MG63 (cell line): ENCODE results near the gene TLCD1. TPM values are rescaled to one million over a fixed set of nuclear protein-coding genes. Genes with fewer than 3 reads are reported as not detected.
"Not testable (repeated sequence)": the region's sequence is repeated elsewhere in the genome, so short reads cannot be mapped to it uniquely, and the experiment has no call there.

Source experiments
- DNase-seq: peaks from one replicate; pipeline ENCODE4 v3.0.0-alpha.2; 2020
- H3K27me3 ChIP-seq: fragments of 250-450 bp; sonication (Bioruptor Pico); 2 replicates; pipeline ENCODE4 v1.5.1; 2020; ENCODE audit warnings: mild to moderate bottlenecking, moderate library complexity
- H3K36me3 ChIP-seq: fragments of 250-450 bp; sonication (Bioruptor Pico); 2 replicates; pipeline ENCODE4 v1.5.1; 2020; ENCODE audit warnings: mild to moderate bottlenecking, moderate library complexity
- H3K4me3 ChIP-seq: fragments of 250-450 bp; sonication (Bioruptor Pico); 2 replicates; pipeline ENCODE4 v1.5.1; 2020; ENCODE audit warnings: mild to moderate bottlenecking, moderate library complexity
- H3K9me3 ChIP-seq: fragments of 250-450 bp; sonication (Bioruptor Pico); 2 replicates; pipeline ENCODE4 v1.5.1; 2020; ENCODE audit warnings: mild to moderate bottlenecking, moderate library complexity
- total RNA-seq: library from RNA; depleted of rRNA; stranded (reverse); fragments of >200 nt; shearing (Covaris generic); gene quantifications from 2 replicates; pipeline ENCODE4 v1.2.3, GENCODE V29; 2014; ENCODE audit warnings: low replicate concordance

The TLCD1 gene
- total RNA-seq, 1 experiment from 2014 or later = 6.7 TPM

- no peak overlapping the region for H3K4me3 ChIP-seq
- H3K9me3 ChIP-seq = no peaks in the 10 kb centered on the region
- DNase-seq = no peak
- no peaks in the 10 kb centered on the region for H3K36me3 ChIP-seq
- H3K27me3 ChIP-seq = no peaks in the 10 kb centered on the region
These were observed 12.0 kb upstream of the TLCD1 start for GRCh38 chr17:28737770-28738679.

- Histone ChIP-seq H3K9me3 (no peaks in the 10 kb centered on the region), H3K27me3 (no peaks in the 10 kb centered on the region), H3K4me3 (no peak overlapping the region), H3K36me3 (no peaks in the 10 kb centered on the region)
- DNase-seq = no peak
These were observed 11.3 kb upstream of the TLCD1 start for GRCh38 chr17:28737316-28737715.

GRCh38 chr17:28735913-28736769 is 10.1 kb upstream of the TLCD1 start:
- not testable (repeated sequence) for H3K36me3 ChIP-seq, H3K4me3 ChIP-seq, DNase-seq, H3K27me3 ChIP-seq, H3K9me3 ChIP-seq

- no peak for DNase-seq
- H3K36me3 ChIP-seq = no peaks in the 10 kb centered on the region
- H3K9me3 ChIP-seq = no peaks in the 10 kb centered on the region
- H3K27me3 ChIP-seq = no peaks in the 10 kb centered on the region
- no peak overlapping the region for H3K4me3 ChIP-seq
These were observed 9.2 kb upstream of the TLCD1 start for GRCh38 chr17:28735242-28735722.

- no peaks in the 10 kb centered on the region for H3K27me3 ChIP-seq
- DNase-seq = no peak
- no peak overlapping the region for H3K4me3 ChIP-seq
- no peaks in the 10 kb centered on the region for H3K36me3 ChIP-seq
- H3K9me3 ChIP-seq = no peaks in the 10 kb centered on the region
These were observed 8.7 kb upstream of the TLCD1 start for GRCh38 chr17:28734712-28735241.

GRCh38 chr17:28733346-28733745 is 7.3 kb upstream of the TLCD1 start:
- no peaks in the 10 kb centered on the region for H3K36me3 ChIP-seq
- DNase-seq = no peak
- no peaks in the 10 kb centered on the region for H3K9me3 ChIP-seq
- H3K4me3 ChIP-seq = no peak overlapping the region
- no peaks in the 10 kb centered on the region for H3K27me3 ChIP-seq

- DNase-seq = no peak
These were observed 3.9 kb upstream of the TLCD1 start for GRCh38 chr17:28729950-28730330.

GRCh38 chr17:28728364-28729200 is 2.5 kb upstream of the TLCD1 start, which contains the start of gene NEK8:
Gene NEK8, plus strand, starts transcription at chr17:28728788. Its CDS starts 26 bp downstream, at chr17:28728814.
- DNase-seq = peak; percentile 97
- no peaks in the 10 kb centered on the region for H3K9me3 ChIP-seq
- no peaks in the 10 kb centered on the region for H3K27me3 ChIP-seq
- H3K4me3 ChIP-seq = peak within 1 kb of the TSS; percentile 69
- peaks cover 18% of the 10 kb centered on the region for H3K36me3 ChIP-seq

More at GRCh38 chr17:28729950-28730330, 3.9 kb upstream of the TLCD1 start:
- Histone ChIP-seq H3K27me3 (no peaks in the 10 kb centered on the region), H3K9me3 (no peaks in the 10 kb centered on the region), H3K36me3 (peaks cover 5% of the 10 kb centered on the region), H3K4me3 (no peak overlapping the region)

- Histone ChIP-seq H3K9me3 (no peaks in the 10 kb centered on the region), H3K4me3 (peak overlapping the region; percentile 69), H3K36me3 (peaks cover 36% of the 10 kb centered on the region), H3K27me3 (no peaks in the 10 kb centered on the region)
- DNase-seq = peak; percentile 91
These were observed 826 bp upstream of the TLCD1 start for GRCh38 chr17:28726627-28727491.

- Histone ChIP-seq H3K4me3 (peak overlapping the region; percentile 69), H3K27me3 (no peaks in the 10 kb centered on the region)
- peak; percentile 92 for DNase-seq
These were observed 290 bp downstream of the TLCD1 start for GRCh38 chr17:28725660-28726225.

GRCh38 chr17:28725166-28725659 is 820 bp downstream of the TLCD1 start:
- DNase-seq = peak; percentile 74

More at GRCh38 chr17:28725660-28726225, 290 bp downstream of the TLCD1 start:
- Histone ChIP-seq H3K36me3 (peaks cover 47% of the 10 kb centered on the region), H3K9me3 (no peaks in the 10 kb centered on the region)

GRCh38 chr17:28724500-28725165 is 1.4 kb downstream of the TLCD1 start:
- Histone ChIP-seq H3K4me3 (peak overlapping the region; percentile 69), H3K36me3 (peaks cover 56% of the 10 kb centered on the region), H3K9me3 (no peaks in the 10 kb centered on the region), H3K27me3 (no peaks in the 10 kb centered on the region)
- no peak for DNase-seq

More at GRCh38 chr17:28725166-28725659, 820 bp downstream of the TLCD1 start:
- peaks cover 52% of the 10 kb centered on the region for H3K36me3 ChIP-seq
- H3K9me3 ChIP-seq = no peaks in the 10 kb centered on the region
- H3K4me3 ChIP-seq = peak overlapping the region; percentile 69
- H3K27me3 ChIP-seq = no peaks in the 10 kb centered on the region

- not testable (repeated sequence) for DNase-seq, H3K9me3 ChIP-seq, H3K27me3 ChIP-seq
- peak overlapping the region; percentile 3 for H3K4me3 ChIP-seq
- peaks cover 56% of the 10 kb centered on the region for H3K36me3 ChIP-seq
These were observed 2.1 kb downstream of the TLCD1 start for GRCh38 chr17:28723836-28724499.
